Activated CD4-positive, alpha-beta memory T cell treated with anti-CD3 and anti-CD28 coated beads for 36 hours (primary cell): ENCODE data around the gene MAP2. TPM values are rescaled to one million over a fixed set of nuclear protein-coding genes. Genes with fewer than 3 reads are reported as not detected.

Source experiments
- CTCF ChIA-PET: fragments of 350-600 bp; sonication (Branson Sonifier 250); formaldehyde crosslinking; loops from one replicate; lab custom pipeline; 2021; ENCODE audit warnings: antibody characterized with exemption, inconsistent platforms; lab: Charles Lee
- POLR2A ChIA-PET: fragments of 350-600 bp; sonication (Branson Sonifier 250); formaldehyde crosslinking; loops from one replicate; lab custom pipeline; 2021; ENCODE audit warnings: antibody characterized with exemption; lab: Charles Lee
- DNase-seq: peaks from one replicate; pipeline ENCODE4 v3.0.0-alpha.2; 2020
- H3K27ac Mint-ChIP-seq: one replicate; pipeline ENCODE4 v1.8.0; 2021; ENCODE audit warnings: mixed read lengths
- H3K27me3 Mint-ChIP-seq: one replicate; pipeline ENCODE4 v1.8.0; 2021; ENCODE audit warnings: mixed read lengths
- H3K36me3 Mint-ChIP-seq: one replicate; pipeline ENCODE4 v1.8.0; 2021; ENCODE audit warnings: mixed read lengths
- H3K4me1 Mint-ChIP-seq: one replicate; pipeline ENCODE4 v1.8.0; 2021; ENCODE audit warnings: low read depth, mixed read lengths
- H3K4me3 Mint-ChIP-seq: one replicate; pipeline ENCODE4 v1.8.0; 2021; ENCODE audit warnings: mild to moderate bottlenecking, mixed read lengths
- H3K9me3 Mint-ChIP-seq: one replicate; pipeline ENCODE4 v1.8.0; 2021; ENCODE audit warnings: mixed read lengths
- intact Hi-C: fragments of 100-400 bp; cut with micrococcal nuclease; formaldehyde crosslinking; loops from one replicate; pipeline ENCODE4 v1.15.1; 2023
- total RNA-seq, 2 experiments: library from RNA; stranded (reverse); gene quantifications; one replicate each; pipeline ENCODE4 v1.2.3, GENCODE V29; 2021

The MAP2 gene
- total RNA-seq, 2 experiments from 2014 or later: 0.07 to 0.27 TPM

- Mint-ChIP-seq H3K36me3 (no peaks in the 10 kb centered on the region), H3K27ac (no peak overlapping the region), H3K4me3 (no peak overlapping the region), H3K4me1 (no peaks in the 10 kb centered on the region), H3K27me3 (no peaks in the 10 kb centered on the region), H3K9me3 (no peaks in the 10 kb centered on the region)
- ChIA-PET POLR2A (no interaction called here), CTCF (no interaction called here)
- DNase-seq: no peak
- intact Hi-C loops: no loop called here
Observed at GRCh38 chr2:209395229-209395628, 28.6 kb upstream of the MAP2 start.

- Mint-ChIP-seq H3K27me3 (no peaks in the 10 kb centered on the region), H3K36me3 (no peaks in the 10 kb centered on the region), H3K27ac (no peak overlapping the region), H3K4me3 (no peak overlapping the region), H3K9me3 (no peaks in the 10 kb centered on the region), H3K4me1 (no peaks in the 10 kb centered on the region)
- no peak for DNase-seq
- CTCF ChIA-PET: no interaction called here
- intact Hi-C loops: no loop called here
- POLR2A ChIA-PET: no interaction called here
Observed at GRCh38 chr2:209395652-209396051, 28.2 kb upstream of the MAP2 start.

- Mint-ChIP-seq H3K9me3 (no peaks in the 10 kb centered on the region), H3K4me1 (no peaks in the 10 kb centered on the region), H3K27me3 (no peaks in the 10 kb centered on the region), H3K4me3 (no peak overlapping the region), H3K27ac (no peak overlapping the region), H3K36me3 (no peaks in the 10 kb centered on the region)
- intact Hi-C loops: no loop called here
- DNase-seq: no peak
- ChIA-PET CTCF (no interaction called here), POLR2A (no interaction called here)
Observed at GRCh38 chr2:209398463-209398862, 25.4 kb upstream of the MAP2 start.

GRCh38 chr2:209401788-209402187, 22.1 kb upstream of the MAP2 start:
- Mint-ChIP-seq H3K9me3 (no peaks in the 10 kb centered on the region), H3K27ac (no peak overlapping the region), H3K4me1 (no peaks in the 10 kb centered on the region), H3K27me3 (no peaks in the 10 kb centered on the region), H3K36me3 (no peaks in the 10 kb centered on the region), H3K4me3 (no peak overlapping the region)
- no peak for DNase-seq
- ChIA-PET CTCF (no interaction called here), POLR2A (no interaction called here)
- intact Hi-C loops: no loop called here

- DNase-seq: no peak
- Mint-ChIP-seq H3K9me3 (peaks cover 3% of the 10 kb centered on the region), H3K4me3 (no peak overlapping the region), H3K4me1 (no peaks in the 10 kb centered on the region), H3K27ac (no peak overlapping the region), H3K27me3 (no peaks in the 10 kb centered on the region), H3K36me3 (no peaks in the 10 kb centered on the region)
- CTCF ChIA-PET: no interaction called here
- POLR2A ChIA-PET: no interaction called here
- intact Hi-C loops: no loop called here
Observed at GRCh38 chr2:209411296-209411695, 12.6 kb upstream of the MAP2 start.

- H3K9me3 Mint-ChIP-seq: peaks cover 3% of the 10 kb centered on the region
- CTCF ChIA-PET: no interaction called here
- no peak for DNase-seq
Observed at GRCh38 chr2:209411718-209412117, 12.1 kb upstream of the MAP2 start.

GRCh38 chr2:209413311-209414014, 10.4 kb upstream of the MAP2 start:
- Mint-ChIP-seq H3K9me3 (peaks cover 3% of the 10 kb centered on the region), H3K27me3 (no peaks in the 10 kb centered on the region), H3K27ac (no peak overlapping the region), H3K36me3 (no peaks in the 10 kb centered on the region), H3K4me3 (no peak overlapping the region), H3K4me1 (no peaks in the 10 kb centered on the region)
- ChIA-PET POLR2A (no interaction called here), CTCF (no interaction called here)
- intact Hi-C loops: no loop called here
- DNase-seq: no peak

More at GRCh38 chr2:209411718-209412117, 12.1 kb upstream of the MAP2 start:
- H3K27ac Mint-ChIP-seq: no peak overlapping the region
- POLR2A ChIA-PET: no interaction called here
- no peaks in the 10 kb centered on the region for H3K36me3 Mint-ChIP-seq
- no peak overlapping the region for H3K4me3 Mint-ChIP-seq
- no peaks in the 10 kb centered on the region for H3K27me3 Mint-ChIP-seq
- H3K4me1 Mint-ChIP-seq: no peaks in the 10 kb centered on the region
- intact Hi-C loops: no loop called here

GRCh38 chr2:209416913-209417312, 6.9 kb upstream of the MAP2 start:
- ChIA-PET POLR2A (no interaction called here), CTCF (no interaction called here)
- Mint-ChIP-seq H3K27ac (no peak overlapping the region), H3K4me1 (no peaks in the 10 kb centered on the region), H3K36me3 (no peaks in the 10 kb centered on the region), H3K27me3 (peaks cover 3% of the 10 kb centered on the region), H3K9me3 (peaks cover 3% of the 10 kb centered on the region), H3K4me3 (no peak overlapping the region)
- intact Hi-C loops: no loop called here
- no peak for DNase-seq

- CTCF ChIA-PET: no interaction called here
- Mint-ChIP-seq H3K27ac (no peak overlapping the region), H3K27me3 (peaks cover 25% of the 10 kb centered on the region), H3K9me3 (no peaks in the 10 kb centered on the region), H3K4me1 (peaks cover 10% of the 10 kb centered on the region), H3K36me3 (peaks cover 2% of the 10 kb centered on the region), H3K4me3 (no peak overlapping the region)
- DNase-seq: no peak
- POLR2A ChIA-PET: no interaction called here
- intact Hi-C loops: loop anchor here (5.0 to 10.0 kb wide), 4 partner anchors 155 to 1157 kb away; partner anchors contain the start of genes PIKFYVE and PTH2R
Observed at GRCh38 chr2:209422191-209422754, 1.6 kb upstream of the MAP2 start.

GRCh38 chr2:209424199-209424701, 403 bp downstream of the MAP2 start:
- peak; percentile 8 for DNase-seq
- intact Hi-C loops: loop anchor here (2.0 to 10.0 kb wide), 6 partner anchors 89 to 1159 kb away; partner anchors contain the start of genes PIKFYVE and PTH2R
- peak overlapping the region; percentile 57 for H3K4me3 Mint-ChIP-seq
- peaks cover 10% of the 10 kb centered on the region for H3K4me1 Mint-ChIP-seq
- no peaks in the 10 kb centered on the region for H3K9me3 Mint-ChIP-seq
- CTCF ChIA-PET: interaction anchor here (0.5 to 1.4 kb wide), 3 partner anchors 90 to 495 kb away, joined by 3 to 8 read pairs (median 3); no protein-coding TSS in a partner anchor
- POLR2A ChIA-PET: no interaction called here
- H3K27me3 Mint-ChIP-seq: peaks cover 25% of the 10 kb centered on the region
- H3K36me3 Mint-ChIP-seq: peaks cover 2% of the 10 kb centered on the region
- no peak overlapping the region for H3K27ac Mint-ChIP-seq

- no peak for DNase-seq
- peaks cover 2% of the 10 kb centered on the region for H3K36me3 Mint-ChIP-seq
- H3K27me3 Mint-ChIP-seq: peaks cover 25% of the 10 kb centered on the region
- no peak overlapping the region for H3K27ac Mint-ChIP-seq
- POLR2A ChIA-PET: no interaction called here
- CTCF ChIA-PET: interaction anchor here (1.2 kb wide), 1 partner anchor 152 kb away, joined by 3 read pairs; no protein-coding TSS in a partner anchor
- no peaks in the 10 kb centered on the region for H3K9me3 Mint-ChIP-seq
- H3K4me3 Mint-ChIP-seq: peak overlapping the region; percentile 57
- H3K4me1 Mint-ChIP-seq: peaks cover 10% of the 10 kb centered on the region
- intact Hi-C loops: loop anchor here (2.0 to 10.0 kb wide), 6 partner anchors 90 to 1160 kb away; partner anchors contain the start of genes PIKFYVE and PTH2R
Observed at GRCh38 chr2:209424781-209425470, 1.1 kb downstream of the MAP2 start.

GRCh38 chr2:209425471-209426071, 1.7 kb downstream of the MAP2 start:
- CTCF ChIA-PET: interaction anchor here (1.2 kb wide), 1 partner anchor 152 kb away, joined by 3 read pairs; no protein-coding TSS in a partner anchor
- POLR2A ChIA-PET: no interaction called here
- intact Hi-C loops: loop anchor here (2.0 to 10.0 kb wide), 5 partner anchors 91 to 1161 kb away; partner anchors contain the start of genes PIKFYVE and PTH2R
- H3K36me3 Mint-ChIP-seq: peaks cover 2% of the 10 kb centered on the region
- H3K4me3 Mint-ChIP-seq: no peak overlapping the region
- no peaks in the 10 kb centered on the region for H3K9me3 Mint-ChIP-seq
- peaks cover 10% of the 10 kb centered on the region for H3K4me1 Mint-ChIP-seq
- no peak overlapping the region for H3K27ac Mint-ChIP-seq
- H3K27me3 Mint-ChIP-seq: peaks cover 25% of the 10 kb centered on the region
- DNase-seq: no peak
